ENCODE data around the gene ROCK1. TPM values are rescaled to one million over a fixed set of nuclear protein-coding genes. Genes with fewer than 3 reads are reported as not detected.

ROCK1 gene
- total RNA-seq, 1 experiment from 2014 or later = 36.2 TPM

- in situ Hi-C loops (cut with HindIII; ENCODE audit: low pct_unique_long_range_greater_than_20kb, low sequenced_read_pairs) (no loop called here), intact Hi-C loops (cut with micrococcal nuclease; ENCODE audit: unreplicated experiment) (no loop called here)
- ChIA-PET POLR2A (interaction anchor here (0.7 kb wide), 2 partner anchors 15 to 63 kb away, joined by 3 to 7 read pairs; no protein-coding TSS in a partner anchor), CTCF (interaction anchor here (0.6 kb wide), 1 partner anchor 389 kb away, joined by 3 read pairs; no protein-coding TSS in a partner anchor)
- no TSS peak for BruUV-seq (replicated peaks)
- ATAC-seq (no peak), DNase-seq (ENCODE audit: low read depth, low spot score) (no peak)
- no peaks in the 10 kb centered on the region for H3K27me3 ChIP-seq (ENCODE audit: control insufficient read depth, insufficient read depth, low read length)
- TF ChIP-seq TCF7L2 (IDR thresholded peaks at IDR 0.05; ENCODE audit: low read depth, low read length) (no peak), CTCF (IDR thresholded peaks at IDR 0.05) (no peak), SIN3A (IDR thresholded peaks at IDR 0.05; ENCODE audit: borderline replicate concordance, insufficient read depth, low read depth, low read length) (no peak), POLR2AphosphoS5 (IDR thresholded peaks at IDR 0.05; ENCODE audit: low read depth, low read length) (no peak)
- H3K9me3 ChIP-seq (ENCODE audit: control insufficient read depth, insufficient read depth, low read depth, low read length) = no peaks in the 10 kb centered on the region
- no peak overlapping the region for H3K4me3 ChIP-seq (ENCODE audit: low read depth in 2 of 2, low read length in 2 of 2)
- no peak overlapping the region for H3K27ac ChIP-seq (ENCODE audit: low read length)
- no peaks in the 10 kb centered on the region for H3K36me3 ChIP-seq (ENCODE audit: control insufficient read depth, insufficient read depth, low read length)
- H3K4me1 ChIP-seq (ENCODE audit: control insufficient read depth, insufficient read depth, low read length) = no peaks in the 10 kb centered on the region; the same call in 1 of the 2 replicates
These were observed 11.5 kb downstream of the ROCK1 start for GRCh38 chr18:21100146-21100545.

GRCh38 chr18:21099442-21099841, 12.2 kb downstream of the ROCK1 start:
- ATAC-seq (no peak), DNase-seq (ENCODE audit: low read depth, low spot score) (no peak)
- Histone ChIP-seq H3K4me3 (ENCODE audit: low read depth in 2 of 2, low read length in 2 of 2) (no peak overlapping the region), H3K27me3 (ENCODE audit: control insufficient read depth, insufficient read depth, low read length) (no peaks in the 10 kb centered on the region), H3K9me3 (ENCODE audit: control insufficient read depth, insufficient read depth, low read depth, low read length) (no peaks in the 10 kb centered on the region), H3K27ac (ENCODE audit: low read length) (no peak overlapping the region), H3K4me1 (ENCODE audit: control insufficient read depth, insufficient read depth, low read length) (no peaks in the 10 kb centered on the region; the same call in 1 of the 2 replicates), H3K36me3 (ENCODE audit: control insufficient read depth, insufficient read depth, low read length) (no peaks in the 10 kb centered on the region)
- TF ChIP-seq CTCF (IDR thresholded peaks at IDR 0.05) = no peak
- no peak for TF ChIP-seq POLR2AphosphoS5 (IDR thresholded peaks at IDR 0.05; ENCODE audit: low read depth, low read length)
- TF ChIP-seq REST (IDR thresholded peaks at IDR 0.05; ENCODE audit: insufficient read depth in 1 of 2, low read depth in 2 of 2, low read length in 1 of 2) = no peak
- no peak for TF ChIP-seq TCF7L2 (IDR thresholded peaks at IDR 0.05; ENCODE audit: low read depth, low read length)
- TF ChIP-seq SIN3A (IDR thresholded peaks at IDR 0.05; ENCODE audit: borderline replicate concordance, insufficient read depth, low read depth, low read length) = no peak
- CTCF ChIA-PET = no interaction called here
- intact Hi-C loops (cut with micrococcal nuclease; ENCODE audit: unreplicated experiment) = no loop called here
- BruUV-seq (replicated peaks) = no TSS peak
- in situ Hi-C loops (cut with HindIII; ENCODE audit: low pct_unique_long_range_greater_than_20kb, low sequenced_read_pairs) = no loop called here
- POLR2A ChIA-PET = no interaction called here

Data from Panc1 (cell line).